HPDE6-E6E7 (cell line): ENCODE results near the gene SBK2.
"Not testable (repeated sequence)": the region's sequence is repeated elsewhere in the genome, so short reads cannot be mapped to it uniquely, and the experiment has no call there.

ENCODE experiments used
- DNase-seq: peaks from one replicate; pipeline ENCODE4 v3.0.0; 2011; ENCODE audit warnings: missing footprints; ENCODE audit errors: extremely low spot score

The SBK2 gene

GRCh38 chr19:55535965-55536350, 975 bp downstream of the SBK2 start:
- no peak for DNase-seq

GRCh38 chr19:55535173-55535964, 1.6 kb downstream of the SBK2 start:
- no peak for DNase-seq

GRCh38 chr19:55534280-55534679, 2.7 kb downstream of the SBK2 start:
- not testable (repeated sequence) for DNase-seq

GRCh38 chr19:55530996-55531395, 5.9 kb downstream of the SBK2 start:
- no peak for DNase-seq

- no peak for DNase-seq
These were observed 7.2 kb downstream of the SBK2 start for GRCh38 chr19:55529636-55530234.

- no peak for DNase-seq
These were observed 8.7 kb downstream of the SBK2 start for GRCh38 chr19:55528030-55528803.

GRCh38 chr19:55527197-55528029, 9.5 kb downstream of the SBK2 start:
- no peak for DNase-seq

GRCh38 chr19:55526216-55527196, 10.4 kb downstream of the SBK2 start:
- DNase-seq, result no peak

GRCh38 chr19:55525289-55526101, 11.4 kb downstream of the SBK2 start:
- no peak for DNase-seq

- no peak for DNase-seq
These were observed 16.1 kb downstream of the SBK2 start for GRCh38 chr19:55520691-55521292.

- no peak for DNase-seq
These were observed 17.3 kb downstream of the SBK2 start for GRCh38 chr19:55519451-55520311.

- peak; percentile 98 for DNase-seq
These were observed 19.9 kb downstream of the SBK2 start for GRCh38 chr19:55516878-55517620.

- DNase-seq, result no peak
These were observed 28.8 kb downstream of the SBK2 start for GRCh38 chr19:55508120-55508519.

- no peak for DNase-seq
These were observed 32.0 kb downstream of the SBK2 start for GRCh38 chr19:55504981-55505380.

- no peak for DNase-seq
These were observed 32.7 kb downstream of the SBK2 start for GRCh38 chr19:55504252-55504603.

- peak; percentile 99 for DNase-seq
These were observed 33.3 kb downstream of the SBK2 start for GRCh38 chr19:55503502-55504251.

- no peak for DNase-seq
These were observed 33.8 kb downstream of the SBK2 start for GRCh38 chr19:55503157-55503501.
